Hepatocyte (in vitro differentiated cells): ENCODE data around the gene KDM4C. TPM values are rescaled to one million over a fixed set of nuclear protein-coding genes. Genes with fewer than 3 reads are reported as not detected.

Experiments used
- DNase-seq: peaks from one replicate; pipeline ENCODE4 v3.0.0-alpha.2; 2016; ENCODE audit warnings: low spot score
- H2AFZ ChIP-seq: fragments of 200-600 bp; sonication (generic); 2 replicates; pipeline ENCODE4 v1.6.0; 2016; ENCODE audit warnings: antibody characterized with exemption, mild to moderate bottlenecking
- H3K27ac ChIP-seq: fragments of 200-600 bp; sonication (generic); 2 replicates; pipeline ENCODE4 v1.5.1; 2016; ENCODE audit warnings: mild to moderate bottlenecking
- H3K27me3 ChIP-seq: fragments of 200-600 bp; sonication (generic); 2 replicates; pipeline ENCODE4 v1.6.1; 2016
- H3K36me3 ChIP-seq: fragments of 200-600 bp; sonication (generic); replicated peaks from 2 replicates; pipeline ENCODE4 v1.5.1; 2016; ENCODE audit warnings: low read depth; ENCODE audit not compliant: insufficient read depth
- H3K4me1 ChIP-seq: fragments of 200-600 bp; sonication (generic); 2 replicates; pipeline ENCODE4 v1.5.1; 2016; ENCODE audit warnings: mild to moderate bottlenecking, moderate library complexity; ENCODE audit not compliant: insufficient read depth
- H3K4me2 ChIP-seq: fragments of 200-600 bp; sonication (generic); 2 replicates; pipeline ENCODE4 v1.6.0; 2016
- H3K4me3 ChIP-seq: fragments of 200-600 bp; sonication (generic); 2 replicates; pipeline ENCODE4 v1.5.1; 2016; ENCODE audit warnings: mild to moderate bottlenecking
- H3K79me2 ChIP-seq: fragments of 200-600 bp; sonication (generic); 2 replicates; pipeline ENCODE4 v1.6.0; 2017; ENCODE audit warnings: mild to moderate bottlenecking
- H3K9me2 ChIP-seq: fragments of 200-600 bp; sonication (generic); replicated peaks from 2 replicates; pipeline ENCODE4 v1.6.0; 2017; ENCODE audit warnings: mild to moderate bottlenecking; ENCODE audit not compliant: insufficient read depth
- H3K9me3 ChIP-seq: fragments of 200-600 bp; sonication (generic); 2 replicates; pipeline ENCODE4 v1.5.1; 2016; ENCODE audit warnings: low read depth, mild to moderate bottlenecking
- H4K20me1 ChIP-seq: fragments of 200-600 bp; sonication (generic); 2 replicates; pipeline ENCODE4 v1.6.0; 2016; ENCODE audit warnings: mild to moderate bottlenecking; ENCODE audit not compliant: insufficient read depth, poor library complexity, severe bottlenecking
- CTCF ChIP-seq: fragments of 200-600 bp; sonication (generic); IDR thresholded peaks from 2 replicates; pipeline ENCODE4 v1.5.1; 2016; ENCODE audit warnings: antibody characterized with exemption, mild to moderate bottlenecking; ENCODE audit not compliant: poor library complexity
- EZH2 ChIP-seq: fragments of 200-600 bp; sonication (generic); IDR thresholded peaks from 2 replicates; pipeline ENCODE4 v1.6.1; 2016; ENCODE audit warnings: antibody characterized with exemption, mild to moderate bottlenecking, borderline replicate concordance
- EZH2phosphoT487 ChIP-seq: fragments of 200-600 bp; sonication (generic); IDR thresholded peaks from one replicate; pipeline ENCODE4 v1.6.1; 2018; ENCODE audit warnings: antibody characterized with exemption, mild to moderate bottlenecking, low read depth, moderate library complexity; ENCODE audit not compliant: unreplicated experiment, severe bottlenecking
- WGBS: methylation state at CpG from one replicate; pipeline ENCODE4 v1.1.6; 2016; ENCODE audit warnings: low lambda C conversion rate; ENCODE audit errors: missing lambda C conversion rate; 5-methylcytosine and 5-hydroxymethylcytosine counted together
- polyA plus RNA-seq: library from polyadenylated mRNA; unstranded; fragments of >200 nt; fragmentation: Nextera tagmentation; extraction: Ambion mirVana; gene quantifications from 2 replicates; pipeline ENCODE4 v1.2.1, GENCODE V29; 2016
- total RNA-seq: library from RNA; depleted of rRNA; stranded (reverse); fragments of >200 nt; gene quantifications from 2 replicates; pipeline ENCODE4 v1.2.3, GENCODE V29; 2014

The KDM4C gene
- total and polyA plus RNA-seq, 2 experiments from 2014 or later, result 16.1 to 28.7 TPM

GRCh38 chr9:6969805-6970204 is 212.0 kb downstream of the KDM4C start:
- Histone ChIP-seq H3K9me2 (no peaks in the 10 kb centered on the region), H3K9me3 (no peaks in the 10 kb centered on the region), H3K4me2 (no peak overlapping the region), H4K20me1 (no peaks in the 10 kb centered on the region), H3K79me2 (peaks cover 4% of the 10 kb centered on the region), H3K36me3 (no peaks in the 10 kb centered on the region), H3K4me1 (peaks cover 5% of the 10 kb centered on the region), H2AFZ (no peak overlapping the region), H3K27me3 (no peaks in the 10 kb centered on the region), H3K27ac (no peak overlapping the region), H3K4me3 (no peak overlapping the region)
- DNase-seq, result no peak
- 93% methylated on average over 3 of the region's 3 CpGs for whole genome bisulfite sequencing
- TF ChIP-seq EZH2 (no peak), EZH2phosphoT487 (no peak), CTCF (no peak)

- no peak overlapping the region for H3K4me2 ChIP-seq
- no peaks in the 10 kb centered on the region for H4K20me1 ChIP-seq
- H3K4me3 ChIP-seq, result no peak overlapping the region
- no peaks in the 10 kb centered on the region for H3K9me2 ChIP-seq
- TF ChIP-seq EZH2, result no peak
- TF ChIP-seq EZH2phosphoT487, result no peak
- H3K36me3 ChIP-seq, result no peaks in the 10 kb centered on the region
- H3K79me2 ChIP-seq, result peaks cover 4% of the 10 kb centered on the region
- 87% methylated on average over 2 of the region's 2 CpGs for WGBS
- no peaks in the 10 kb centered on the region for H3K9me3 ChIP-seq
- no peak overlapping the region for H3K27ac ChIP-seq
- peaks cover 1% of the 10 kb centered on the region for H3K4me1 ChIP-seq
- DNase-seq, result no peak
- H3K27me3 ChIP-seq, result no peaks in the 10 kb centered on the region
- H2AFZ ChIP-seq, result no peak overlapping the region
Measured at GRCh38 chr9:6973089-6973488, 215.3 kb downstream of the KDM4C start.

- Histone ChIP-seq H3K79me2 (peaks cover 4% of the 10 kb centered on the region), H3K27ac (no peak overlapping the region), H4K20me1 (no peaks in the 10 kb centered on the region), H3K9me2 (no peaks in the 10 kb centered on the region), H3K36me3 (no peaks in the 10 kb centered on the region), H2AFZ (no peak overlapping the region), H3K4me1 (no peaks in the 10 kb centered on the region), H3K9me3 (no peaks in the 10 kb centered on the region), H3K4me2 (no peak overlapping the region), H3K4me3 (no peak overlapping the region), H3K27me3 (no peaks in the 10 kb centered on the region)
- no peak for TF ChIP-seq EZH2
- no peak for TF ChIP-seq EZH2phosphoT487
- TF ChIP-seq CTCF, result no peak
- no peak for DNase-seq
- 87% methylated on average over 2 of the region's 2 CpGs for WGBS
Measured at GRCh38 chr9:6973762-6974161, 216.0 kb downstream of the KDM4C start.

- Histone ChIP-seq H3K79me2 (peaks cover 4% of the 10 kb centered on the region), H3K27ac (no peak overlapping the region), H3K36me3 (no peaks in the 10 kb centered on the region), H3K27me3 (no peaks in the 10 kb centered on the region), H3K9me2 (no peaks in the 10 kb centered on the region), H3K4me2 (no peak overlapping the region), H4K20me1 (no peaks in the 10 kb centered on the region), H3K9me3 (no peaks in the 10 kb centered on the region), H2AFZ (no peak overlapping the region), H3K4me1 (no peaks in the 10 kb centered on the region), H3K4me3 (no peak overlapping the region)
- no peak for TF ChIP-seq EZH2phosphoT487
- TF ChIP-seq EZH2, result no peak
- TF ChIP-seq CTCF, result no peak
- 74% methylated on average over 2 of the region's 2 CpGs for WGBS
- DNase-seq, result no peak
Measured at GRCh38 chr9:6975198-6975597, 217.4 kb downstream of the KDM4C start.
